Right lobe of liver (tissue), 4 donors: ENCODE data around the gene R3HCC1L.

Experiments used
- POLR2A ChIP-seq: fragments of 450-650 bp; IDR thresholded peaks from one replicate; pipeline ENCODE4 v1.6.1; 2017; ENCODE audit warnings: antibody characterized with exemption, mild to moderate bottlenecking
- TF ChIP-seq, protein P1 (sequence below), 4 donors: fragments of 200-600 bp in 3 of 4; fragments of 450-650 bp in 1 of 4; IDR thresholded peaks; one replicate each; pipeline versions ENCODE4 v1.5.1 to v1.8.0; 2016 to 2022; ENCODE audit warnings: antibody characterized with exemption in 4 of 4, mild to moderate bottlenecking in 2 of 4
- donor health status: DM: no; HTN: no; CAD: no.
- donor health status: DM: no; HTN: no; CAD: no.
- donor health status: DM: no; HTN: yes; CAD: no.

DNA sequence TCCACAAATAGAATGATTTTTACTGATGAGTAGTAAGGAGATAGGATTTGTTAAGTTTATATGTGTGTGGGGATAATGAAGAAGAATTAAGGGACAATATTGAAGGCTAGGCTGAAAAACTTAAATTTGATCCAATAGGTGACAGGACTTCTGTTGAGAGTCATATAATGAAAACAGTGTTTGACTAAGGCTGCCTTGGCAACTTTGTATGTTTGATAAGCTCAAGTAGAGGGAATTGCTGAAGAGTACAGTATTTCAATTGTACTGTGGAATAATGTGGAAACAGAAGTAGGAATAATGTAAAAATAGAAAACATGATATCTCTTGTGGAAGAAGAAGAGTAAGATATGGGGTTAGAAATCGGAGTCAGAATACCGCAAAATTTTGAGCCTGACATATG, 10.5 kb downstream of the R3HCC1L start:
- TF ChIP-seq, protein P1, sequence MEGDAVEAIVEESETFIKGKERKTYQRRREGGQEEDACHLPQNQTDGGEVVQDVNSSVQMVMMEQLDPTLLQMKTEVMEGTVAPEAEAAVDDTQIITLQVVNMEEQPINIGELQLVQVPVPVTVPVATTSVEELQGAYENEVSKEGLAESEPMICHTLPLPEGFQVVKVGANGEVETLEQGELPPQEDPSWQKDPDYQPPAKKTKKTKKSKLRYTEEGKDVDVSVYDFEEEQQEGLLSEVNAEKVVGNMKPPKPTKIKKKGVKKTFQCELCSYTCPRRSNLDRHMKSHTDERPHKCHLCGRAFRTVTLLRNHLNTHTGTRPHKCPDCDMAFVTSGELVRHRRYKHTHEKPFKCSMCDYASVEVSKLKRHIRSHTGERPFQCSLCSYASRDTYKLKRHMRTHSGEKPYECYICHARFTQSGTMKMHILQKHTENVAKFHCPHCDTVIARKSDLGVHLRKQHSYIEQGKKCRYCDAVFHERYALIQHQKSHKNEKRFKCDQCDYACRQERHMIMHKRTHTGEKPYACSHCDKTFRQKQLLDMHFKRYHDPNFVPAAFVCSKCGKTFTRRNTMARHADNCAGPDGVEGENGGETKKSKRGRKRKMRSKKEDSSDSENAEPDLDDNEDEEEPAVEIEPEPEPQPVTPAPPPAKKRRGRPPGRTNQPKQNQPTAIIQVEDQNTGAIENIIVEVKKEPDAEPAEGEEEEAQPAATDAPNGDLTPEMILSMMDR (IDR thresholded peaks at IDR 0.05), result no peak
- TF ChIP-seq POLR2A, result no peak
